Fibroblast of lung (primary cell): Measurements from ENCODE around the gene RAPGEF3.

Experiments used
- EZH2 ChIP-seq: IDR thresholded peaks from 2 replicates; pipeline ENCODE4 v1.5.1; 2012; ENCODE audit warnings: low read length, control low read depth, mild to moderate bottlenecking; ENCODE audit errors: missing control alignments
- TF ChIP-seq, protein P1 (sequence below), 2 donors: IDR thresholded peaks in 1 of 2; conservative IDR thresholded peaks in 1 of 2; 1 replicate in 1 of 2; 2 replicates in 1 of 2; pipeline ENCODE4 v1.5.1; 2011 to 2012; ENCODE audit warnings: low read length in 2 of 2, control low read depth in 1 of 2, inconsistent platforms in 1 of 2, low read depth in 1 of 2, mild to moderate bottlenecking in 1 of 2

DNA sequence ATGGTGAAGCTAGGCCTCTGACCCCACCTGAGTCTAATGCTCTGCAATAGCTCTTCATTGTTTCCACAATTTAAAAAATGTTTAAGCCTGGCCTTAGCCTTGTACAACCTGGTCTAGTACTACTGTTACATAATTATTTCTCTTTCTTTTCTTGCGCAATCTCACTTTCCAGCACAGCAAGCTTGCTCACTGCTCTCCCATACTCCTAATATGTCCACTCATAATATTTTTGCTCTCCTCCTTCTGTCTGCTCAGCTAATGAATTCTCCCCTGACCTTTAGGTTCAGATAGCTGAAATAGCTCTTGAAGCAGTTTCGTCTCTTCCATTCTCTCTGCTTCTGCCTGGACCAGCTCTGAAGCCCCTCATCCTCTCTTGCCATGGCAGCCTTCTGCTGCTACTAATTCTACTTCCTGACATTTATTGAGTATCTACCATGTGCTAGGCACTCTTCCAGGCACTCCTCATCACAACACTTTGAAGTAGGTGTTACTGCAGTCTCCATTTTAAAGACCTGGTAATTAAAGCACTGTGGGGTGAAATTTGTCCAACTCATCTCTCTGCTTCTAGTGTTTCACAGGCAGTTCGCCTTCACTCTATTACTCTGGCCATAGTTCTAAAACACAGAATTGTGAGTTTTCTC, 11.5 kb upstream of the RAPGEF3 start:
- TF ChIP-seq, protein P1, sequence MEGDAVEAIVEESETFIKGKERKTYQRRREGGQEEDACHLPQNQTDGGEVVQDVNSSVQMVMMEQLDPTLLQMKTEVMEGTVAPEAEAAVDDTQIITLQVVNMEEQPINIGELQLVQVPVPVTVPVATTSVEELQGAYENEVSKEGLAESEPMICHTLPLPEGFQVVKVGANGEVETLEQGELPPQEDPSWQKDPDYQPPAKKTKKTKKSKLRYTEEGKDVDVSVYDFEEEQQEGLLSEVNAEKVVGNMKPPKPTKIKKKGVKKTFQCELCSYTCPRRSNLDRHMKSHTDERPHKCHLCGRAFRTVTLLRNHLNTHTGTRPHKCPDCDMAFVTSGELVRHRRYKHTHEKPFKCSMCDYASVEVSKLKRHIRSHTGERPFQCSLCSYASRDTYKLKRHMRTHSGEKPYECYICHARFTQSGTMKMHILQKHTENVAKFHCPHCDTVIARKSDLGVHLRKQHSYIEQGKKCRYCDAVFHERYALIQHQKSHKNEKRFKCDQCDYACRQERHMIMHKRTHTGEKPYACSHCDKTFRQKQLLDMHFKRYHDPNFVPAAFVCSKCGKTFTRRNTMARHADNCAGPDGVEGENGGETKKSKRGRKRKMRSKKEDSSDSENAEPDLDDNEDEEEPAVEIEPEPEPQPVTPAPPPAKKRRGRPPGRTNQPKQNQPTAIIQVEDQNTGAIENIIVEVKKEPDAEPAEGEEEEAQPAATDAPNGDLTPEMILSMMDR (conservative IDR thresholded peaks at IDR 0.05 in 1 of 2, IDR thresholded peaks at IDR 0.05 in 1 of 2; ENCODE audit: low read depth in 1 of 2, low read length in 2 of 2), result no peak
- no peak for TF ChIP-seq EZH2
